Neural progenitor cell (in vitro differentiated cells): Measurements from ENCODE around the gene SNRNP70. TPM values are rescaled to one million over a fixed set of nuclear protein-coding genes. Genes with fewer than 3 reads are reported as not detected.
A peak's percentile ranks its signal among the peaks of the same experiment; 100 is the strongest.

ENCODE experiments used
- DNase-seq: peaks from one replicate; pipeline ENCODE4 v3.0.0-alpha.2; 2016; ENCODE audit warnings: low spot score
- H2AFZ ChIP-seq: fragments of 200-600 bp; sonication (generic); replicated peaks from 2 replicates; pipeline ENCODE4 v1.6.1; 2016; ENCODE audit warnings: antibody characterized with exemption
- H3F3A ChIP-seq: fragments of 200-600 bp; sonication (generic); 2 replicates; pipeline ENCODE4 v1.6.1; 2016; ENCODE audit warnings: antibody characterized with exemption, low read depth
- H3K27ac ChIP-seq: fragments of 200-600 bp; sonication (generic); 2 replicates; pipeline ENCODE4 v1.5.1; 2016; ENCODE audit warnings: mild to moderate bottlenecking
- H3K27me3 ChIP-seq: fragments of 200-600 bp; sonication (generic); 2 replicates; pipeline ENCODE4 v1.6.1; 2016; ENCODE audit warnings: mild to moderate bottlenecking, moderate library complexity
- H3K36me3 ChIP-seq: fragments of 200-600 bp; sonication (generic); 2 replicates; pipeline ENCODE4 v1.5.1; 2016
- H3K4me1 ChIP-seq: fragments of 200-600 bp; sonication (generic); 2 replicates; pipeline ENCODE4 v1.6.1; 2016; ENCODE audit warnings: mixed run types
- H3K4me2 ChIP-seq: fragments of 200-600 bp; sonication (generic); 2 replicates; pipeline ENCODE4 v1.6.1; 2016
- H3K4me3 ChIP-seq: fragments of 200-600 bp; sonication (generic); 2 replicates; pipeline ENCODE4 v1.5.1; 2016
- H3K79me2 ChIP-seq: fragments of 200-600 bp; sonication (generic); 2 replicates; pipeline ENCODE4 v1.6.1; 2016; ENCODE audit warnings: low read depth
- H3K9ac ChIP-seq: fragments of 200-600 bp; sonication (generic); 2 replicates; pipeline ENCODE4 v1.6.1; 2016
- H3K9me3 ChIP-seq: fragments of 200-600 bp; sonication (generic); 2 replicates; pipeline ENCODE4 v1.5.1; 2016; ENCODE audit warnings: low read depth
- H4K20me1 ChIP-seq: fragments of 200-600 bp; sonication (generic); 2 replicates; pipeline ENCODE4 v1.6.1; 2016; ENCODE audit warnings: low read depth
- H3K27ac Mint-ChIP-seq: 3 replicates; pipeline ENCODE4 v1.8.0; 2021; ENCODE audit warnings: mixed read lengths
- H3K27me3 Mint-ChIP-seq: 2 replicates; pipeline ENCODE4 v1.8.0; 2022; ENCODE audit warnings: low read depth, mild to moderate bottlenecking, inconsistent platforms, moderate library complexity, mixed read lengths; ENCODE audit not compliant: insufficient read depth
- H3K36me3 Mint-ChIP-seq: 3 replicates; pipeline ENCODE4 v1.8.0; 2021; ENCODE audit warnings: mixed read lengths
- H3K4me1 Mint-ChIP-seq: 3 replicates; pipeline ENCODE4 v1.8.0; 2021; ENCODE audit warnings: mixed read lengths
- H3K4me3 Mint-ChIP-seq: 3 replicates; pipeline ENCODE4 v1.8.0; 2021; ENCODE audit warnings: mild to moderate bottlenecking, moderate library complexity, mixed read lengths
- H3K9me3 Mint-ChIP-seq: 3 replicates; pipeline ENCODE4 v1.8.0; 2020; ENCODE audit warnings: mixed read lengths
- EZH2 ChIP-seq: fragments of 200-600 bp; sonication (generic); IDR thresholded peaks from 2 replicates; pipeline ENCODE4 v1.6.1; 2017; ENCODE audit warnings: antibody characterized with exemption, mild to moderate bottlenecking, moderate library complexity
- EZH2phosphoT487 ChIP-seq: fragments of 200-600 bp; sonication (generic); IDR thresholded peaks from 2 replicates; pipeline ENCODE4 v1.6.1; 2017; ENCODE audit warnings: antibody characterized with exemption
- small RNA-seq: library from RNA; depleted of rRNA; stranded (forward); fragments of <200 nt; gene quantifications from one replicate; pipeline ENCODE3, GENCODE V24; 2015
- total RNA-seq: library from RNA; depleted of rRNA; stranded (reverse); fragments of >200 nt; gene quantifications from 2 replicates; pipeline ENCODE4 v1.2.3, GENCODE V29; 2015; ENCODE audit warnings: low replicate concordance
- TF ChIP-seq, protein P1 (sequence below): fragments of 200-600 bp; sonication (generic); IDR thresholded peaks from 2 replicates; pipeline ENCODE4 v1.5.1; 2017; ENCODE audit warnings: antibody characterized with exemption, mild to moderate bottlenecking

SNRNP70 gene
- total RNA-seq, 1 donor from 2014 or later: 162 TPM

DNA sequence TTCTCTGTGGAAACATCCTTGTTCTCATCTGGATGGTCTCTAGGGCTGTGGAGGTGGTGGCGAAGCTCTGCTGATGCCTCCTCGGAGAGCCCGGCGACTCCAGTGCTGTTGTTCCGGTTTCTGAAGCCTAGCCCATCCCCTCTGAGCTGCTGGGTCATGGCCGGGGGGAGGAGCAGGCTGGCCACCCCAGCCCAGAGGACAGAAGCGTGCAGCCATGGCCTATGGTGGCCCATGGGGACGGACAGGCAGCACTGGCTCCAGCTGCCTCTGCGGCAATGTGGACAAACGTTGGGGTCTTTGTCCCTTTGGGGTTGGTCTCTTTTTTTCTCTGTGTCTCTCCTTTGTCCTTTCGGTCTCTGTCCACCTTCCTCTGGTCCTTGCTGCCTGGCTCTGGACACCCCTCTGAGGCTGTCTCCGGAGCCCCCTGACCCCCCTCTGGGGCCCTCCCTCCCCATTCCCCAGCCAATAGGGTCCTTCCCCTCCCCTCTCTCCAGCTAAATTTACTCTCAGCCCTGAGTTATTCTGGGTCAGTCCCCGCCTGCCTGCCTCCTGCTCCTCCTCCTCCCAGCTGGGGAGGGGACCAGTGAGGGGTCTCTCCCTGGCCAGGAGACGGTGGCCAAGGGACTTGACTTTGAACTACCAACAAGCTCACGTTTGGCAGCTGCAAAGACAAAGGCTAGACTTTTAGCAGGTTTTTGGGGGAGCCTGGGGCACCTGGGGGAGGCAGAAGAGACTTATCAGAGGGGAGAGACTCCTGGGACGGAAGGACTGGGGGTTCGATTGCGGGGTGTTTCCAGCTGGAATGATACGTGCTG is 70.0 kb downstream of the SNRNP70 start, which contains the start of gene HRC:
HRC (minus strand) TSS at position 392 of the 815 bp plus-strand sequence; CDS start at position 233, 159 bp downstream.
- TF ChIP-seq, protein P1, sequence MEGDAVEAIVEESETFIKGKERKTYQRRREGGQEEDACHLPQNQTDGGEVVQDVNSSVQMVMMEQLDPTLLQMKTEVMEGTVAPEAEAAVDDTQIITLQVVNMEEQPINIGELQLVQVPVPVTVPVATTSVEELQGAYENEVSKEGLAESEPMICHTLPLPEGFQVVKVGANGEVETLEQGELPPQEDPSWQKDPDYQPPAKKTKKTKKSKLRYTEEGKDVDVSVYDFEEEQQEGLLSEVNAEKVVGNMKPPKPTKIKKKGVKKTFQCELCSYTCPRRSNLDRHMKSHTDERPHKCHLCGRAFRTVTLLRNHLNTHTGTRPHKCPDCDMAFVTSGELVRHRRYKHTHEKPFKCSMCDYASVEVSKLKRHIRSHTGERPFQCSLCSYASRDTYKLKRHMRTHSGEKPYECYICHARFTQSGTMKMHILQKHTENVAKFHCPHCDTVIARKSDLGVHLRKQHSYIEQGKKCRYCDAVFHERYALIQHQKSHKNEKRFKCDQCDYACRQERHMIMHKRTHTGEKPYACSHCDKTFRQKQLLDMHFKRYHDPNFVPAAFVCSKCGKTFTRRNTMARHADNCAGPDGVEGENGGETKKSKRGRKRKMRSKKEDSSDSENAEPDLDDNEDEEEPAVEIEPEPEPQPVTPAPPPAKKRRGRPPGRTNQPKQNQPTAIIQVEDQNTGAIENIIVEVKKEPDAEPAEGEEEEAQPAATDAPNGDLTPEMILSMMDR: no peak
- no peak for TF ChIP-seq EZH2phosphoT487
- no peak for TF ChIP-seq EZH2
- H3K9ac ChIP-seq: no peak within 1 kb of the TSS
- H3K27me3 ChIP-seq: peaks cover 51% of the 10 kb centered on the region
- H3K4me1 Mint-ChIP-seq: peaks cover 31% of the 10 kb centered on the region
- peak within 1 kb of the TSS; percentile 72 for H3K27ac Mint-ChIP-seq
- H2AFZ ChIP-seq: no peak within 1 kb of the TSS
- H3K9me3 ChIP-seq: no peaks in the 10 kb centered on the region
- no peaks in the 10 kb centered on the region for H3K36me3 ChIP-seq
- H3K4me3 Mint-ChIP-seq: peak within 1 kb of the TSS; percentile 59
- peaks cover 8% of the 10 kb centered on the region for H3K4me1 ChIP-seq
- H3K79me2 ChIP-seq: no peaks in the 10 kb centered on the region
- H3K36me3 Mint-ChIP-seq: peaks cover 6% of the 10 kb centered on the region
- H4K20me1 ChIP-seq: peaks cover 4% of the 10 kb centered on the region
- H3F3A ChIP-seq: peaks cover 24% of the 10 kb centered on the region
- peak within 1 kb of the TSS; percentile 27 for H3K4me2 ChIP-seq
- H3K27me3 Mint-ChIP-seq: peaks cover 10% of the 10 kb centered on the region
- no peak within 1 kb of the TSS for H3K4me3 ChIP-seq
- DNase-seq: no peak
- no peak within 1 kb of the TSS for H3K27ac ChIP-seq
- no peaks in the 10 kb centered on the region for H3K9me3 Mint-ChIP-seq

DNA sequence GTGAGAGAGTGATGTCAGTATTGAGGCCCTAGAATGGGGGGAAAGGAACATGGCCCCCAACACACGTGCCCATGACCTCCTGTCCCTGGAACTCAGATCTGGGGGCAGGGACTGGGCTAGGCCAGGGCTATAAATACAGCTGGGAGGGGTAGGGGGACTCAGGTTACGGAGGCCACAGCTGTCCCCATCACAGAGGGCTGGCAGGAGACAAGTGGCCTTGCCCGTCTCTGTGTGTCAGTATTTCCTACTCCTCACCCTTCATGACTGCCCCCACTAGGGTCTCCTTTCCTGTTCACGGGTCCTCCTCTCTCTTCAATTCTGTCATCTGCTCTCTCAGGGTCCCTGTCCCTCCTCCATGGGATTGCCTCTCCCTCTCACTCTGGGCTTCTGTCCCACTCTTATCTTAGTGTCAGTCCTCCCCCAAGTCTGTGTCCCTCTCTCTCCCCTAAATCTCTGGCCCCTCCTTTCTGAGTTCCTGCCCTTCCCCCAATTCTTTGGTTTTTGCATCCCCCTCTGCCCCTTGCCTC is 70.6 kb downstream of the SNRNP70 start:
- peak overlapping the region; percentile 43 for H3K27ac Mint-ChIP-seq
- peak overlapping the region; percentile 27 for H3K4me2 ChIP-seq
- H3K4me3 ChIP-seq: no peak overlapping the region

DNA sequence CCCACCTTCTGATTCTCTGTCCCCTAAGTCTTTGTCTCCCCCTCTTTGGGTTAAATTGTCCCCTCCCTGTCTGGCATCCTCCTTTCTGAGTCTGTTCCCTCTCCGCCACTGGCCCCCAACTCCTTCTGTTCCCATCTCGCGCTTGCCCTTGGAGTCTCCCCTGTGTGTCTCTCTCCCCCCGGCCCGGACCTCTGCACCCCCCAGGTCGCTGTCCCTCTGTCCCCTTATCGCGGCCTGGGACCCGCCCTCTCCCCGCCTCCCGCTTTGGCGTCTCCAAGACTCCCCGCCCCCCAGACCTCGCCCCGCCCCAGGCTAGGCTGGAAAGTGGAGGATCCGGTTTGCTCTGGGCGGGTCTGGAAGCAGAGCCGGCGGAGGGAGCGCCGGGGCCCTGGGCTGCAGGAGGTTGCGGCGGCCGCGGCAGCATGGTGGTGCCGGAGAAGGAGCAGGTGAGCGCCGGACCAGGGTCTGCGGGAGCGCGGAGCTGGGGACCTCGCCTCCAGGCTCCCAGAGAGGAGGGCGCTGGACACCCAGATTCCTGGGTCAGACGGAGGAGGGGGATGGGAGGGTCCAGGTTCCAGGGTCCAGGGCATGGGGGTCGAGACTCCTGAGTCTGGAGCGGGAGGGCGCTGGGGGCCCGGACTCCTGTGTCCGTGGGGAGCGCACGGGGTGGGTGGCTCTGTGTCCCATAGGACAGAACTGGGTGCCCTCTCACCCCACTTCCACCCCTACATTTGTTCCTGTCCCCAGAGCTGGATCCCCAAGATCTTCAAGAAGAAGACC is 72.4 kb downstream of the SNRNP70 start, which contains the start of gene TRPM4:
TRPM4 (plus strand) TSS at position 348 of the 780 bp plus-strand sequence; CDS start at position 423, 75 bp downstream.
- Histone ChIP-seq H2AFZ (peak within 1 kb of the TSS; percentile 29), H4K20me1 (peaks cover 4% of the 10 kb centered on the region), H3K4me3 (peak within 1 kb of the TSS; percentile 53), H3F3A (peaks cover 4% of the 10 kb centered on the region), H3K4me1 (peaks cover 8% of the 10 kb centered on the region), H3K9me3 (no peaks in the 10 kb centered on the region), H3K27ac (no peak within 1 kb of the TSS), H3K79me2 (no peaks in the 10 kb centered on the region), H3K36me3 (no peaks in the 10 kb centered on the region), H3K27me3 (peaks cover 31% of the 10 kb centered on the region), H3K9ac (peak within 1 kb of the TSS; percentile 25), H3K4me2 (peak within 1 kb of the TSS; percentile 71)
- peak; percentile 96 for DNase-seq
- H3K36me3 Mint-ChIP-seq: peaks cover 6% of the 10 kb centered on the region
- peak within 1 kb of the TSS; percentile 82 for H3K4me3 Mint-ChIP-seq
- peaks cover 26% of the 10 kb centered on the region for H3K4me1 Mint-ChIP-seq
- H3K9me3 Mint-ChIP-seq: no peaks in the 10 kb centered on the region
- H3K27me3 Mint-ChIP-seq: peaks cover 10% of the 10 kb centered on the region
- peak within 1 kb of the TSS; percentile 72 for H3K27ac Mint-ChIP-seq
- TF ChIP-seq, protein P1: no peak
- no peak for TF ChIP-seq EZH2phosphoT487
- no peak for TF ChIP-seq EZH2

More for the DNA sequence above, 70.6 kb downstream of the SNRNP70 start:
- H3K27me3 Mint-ChIP-seq: peaks cover 10% of the 10 kb centered on the region
- Histone ChIP-seq H2AFZ (no peak overlapping the region), H3K36me3 (no peaks in the 10 kb centered on the region), H3K27me3 (peaks cover 49% of the 10 kb centered on the region), H3K4me1 (peaks cover 8% of the 10 kb centered on the region), H3K9me3 (no peaks in the 10 kb centered on the region), H3F3A (peaks cover 18% of the 10 kb centered on the region), H3K9ac (no peak overlapping the region), H3K27ac (no peak overlapping the region), H3K79me2 (no peaks in the 10 kb centered on the region), H4K20me1 (peaks cover 4% of the 10 kb centered on the region)
- TF ChIP-seq EZH2: no peak
- TF ChIP-seq, protein P1: no peak
- TF ChIP-seq EZH2phosphoT487: no peak
- peak; percentile 36 for DNase-seq
- peaks cover 6% of the 10 kb centered on the region for H3K36me3 Mint-ChIP-seq
- peaks cover 34% of the 10 kb centered on the region for H3K4me1 Mint-ChIP-seq
- peak overlapping the region; percentile 59 for H3K4me3 Mint-ChIP-seq
- no peaks in the 10 kb centered on the region for H3K9me3 Mint-ChIP-seq

Small RNA genes within 50 kb of the gene (small RNA-seq; reads per million reads assigned to genes)
- gene RN7SL708P: not detected

Other genes starting within 250 kb of the SNRNP70 start
- 11.2 and 27.6 TPM in 2 replicates for gene HSD17B14, start 249.0 kb upstream of the SNRNP70 start, total RNA-seq
- 6.2 and 6.3 TPM in 2 replicates for gene PLEKHA4, start 216.8 kb upstream of the SNRNP70 start, total RNA-seq
- 10.6 and 19.1 TPM in 2 replicates for gene PPP1R15A, start 213.0 kb upstream of the SNRNP70 start, total RNA-seq
- 0.26 and 0.40 TPM in 2 replicates for gene TULP2, start 186.7 kb upstream of the SNRNP70 start, total RNA-seq
- 73.5 and 158 TPM in 2 replicates for gene NUCB1, start 185.1 kb upstream of the SNRNP70 start, total RNA-seq
- 1.6 TPM in 1 of 2 replicates, not detected in the other for gene DHDH, start 151.8 kb upstream of the SNRNP70 start, total RNA-seq
- 35.8 and 79.2 TPM in 2 replicates for gene BAX, start 130.6 kb upstream of the SNRNP70 start, total RNA-seq
- 989 and 1,798 TPM in 2 replicates for gene FTL, start 120.1 kb upstream of the SNRNP70 start, total RNA-seq
- 17.7 and 38.7 TPM in 2 replicates for gene GYS1, start 92.1 kb upstream of the SNRNP70 start, total RNA-seq
- gene RUVBL2, start 91.6 kb upstream of the SNRNP70 start, total RNA-seq: 67.0 and 157 TPM in 2 replicates
- gene LHB, start 68.4 kb upstream of the SNRNP70 start, total RNA-seq: not detected in 2 replicates
- not detected in 2 replicates for gene CGB3, start 61.1 kb upstream of the SNRNP70 start, total RNA-seq
- 1.0 TPM in 1 of 2 replicates, not detected in the other for gene CGB2, start 53.6 kb upstream of the SNRNP70 start, total RNA-seq
- not detected in 2 replicates for gene CGB1, start 48.6 kb upstream of the SNRNP70 start, total RNA-seq
- not detected in 2 replicates for gene CGB5, start 41.6 kb upstream of the SNRNP70 start, total RNA-seq
- gene CGB8, start 36.3 kb upstream of the SNRNP70 start, total RNA-seq: not detected in 2 replicates
- 0.31 TPM in 1 of 2 replicates, not detected in the other for gene CGB7, start 27.7 kb upstream of the SNRNP70 start, total RNA-seq
- gene NTF4, start 20.6 kb upstream of the SNRNP70 start, total RNA-seq: 0.46 and 3.8 TPM in 2 replicates
- 0.11 TPM in 1 of 2 replicates, not detected in the other for gene KCNA7, start 12.8 kb upstream of the SNRNP70 start, total RNA-seq
- gene LIN7B, start 28.9 kb downstream of the SNRNP70 start, total RNA-seq: 9.2 and 9.7 TPM in 2 replicates
- 1.7 TPM in 1 of 2 replicates, not detected in the other for gene C19orf73, start 33.7 kb downstream of the SNRNP70 start, total RNA-seq
- 1.8 and 12.0 TPM in 2 replicates for gene PPFIA3, start 34.1 kb downstream of the SNRNP70 start, total RNA-seq
- 0.31 TPM in 1 of 2 replicates, not detected in the other for gene HRC, start 69.9 kb downstream of the SNRNP70 start, total RNA-seq
- gene TRPM4, start 72.3 kb downstream of the SNRNP70 start, total RNA-seq: 3.1 and 11.2 TPM in 2 replicates
- gene SLC6A16, start 239.7 kb downstream of the SNRNP70 start, total RNA-seq: 2.9 and 5.0 TPM in 2 replicates
- not detected in 2 replicates for gene CD37, start 250.0 kb downstream of the SNRNP70 start, total RNA-seq